H9 (cell line): ENCODE results near the gene MTA3. TPM values are rescaled to one million over a fixed set of nuclear protein-coding genes. Genes with fewer than 3 reads are reported as not detected.

ENCODE experiments used
- DNase-seq: peaks from one replicate; pipeline ENCODE4 v3.0.0-alpha.2; 2017
- H2AFZ ChIP-seq: one replicate; pipeline ENCODE4 v1.6.1; 2013; ENCODE audit warnings: mild to moderate bottlenecking, low read length, control low read depth, moderate library complexity
- H2AK5ac ChIP-seq: 2 replicates; pipeline ENCODE4 v1.6.1; 2013; ENCODE audit warnings: low read length, control low read depth, mixed read lengths; ENCODE audit not compliant: insufficient read length
- H2BK120ac ChIP-seq: one replicate; pipeline ENCODE4 v1.6.1; 2013; ENCODE audit warnings: low read depth, mild to moderate bottlenecking, low read length, control low read depth, inconsistent platforms; ENCODE audit not compliant: poor library complexity, severe bottlenecking
- H2BK12ac ChIP-seq: 2 replicates; pipeline ENCODE4 v1.6.1; 2013; ENCODE audit warnings: low read length, control low read depth, mixed read lengths, low read depth; ENCODE audit not compliant: insufficient read length
- H2BK15ac ChIP-seq: 2 replicates; pipeline ENCODE4 v1.6.1; 2013; ENCODE audit warnings: low read depth, low read length, control low read depth
- H2BK20ac ChIP-seq: one replicate; pipeline ENCODE4 v1.6.1; 2013; ENCODE audit warnings: low read depth, mild to moderate bottlenecking, low read length, control low read depth, inconsistent platforms; ENCODE audit not compliant: poor library complexity, severe bottlenecking
- H2BK5ac ChIP-seq: 2 replicates; pipeline ENCODE4 v1.6.1; 2013; ENCODE audit warnings: low read length, control low read depth, mixed read lengths; ENCODE audit not compliant: insufficient read length
- H3K14ac ChIP-seq: 2 replicates; pipeline ENCODE4 v1.6.1; 2013; ENCODE audit warnings: low read length, control low read depth; ENCODE audit not compliant: insufficient read depth
- H3K18ac ChIP-seq: 2 replicates; pipeline ENCODE4 v1.6.1; 2013; ENCODE audit warnings: low read depth, mild to moderate bottlenecking, mixed read lengths, low read length, control low read depth; ENCODE audit not compliant: insufficient read length
- H3K23ac ChIP-seq: 2 replicates; pipeline ENCODE4 v1.6.1; 2013; ENCODE audit warnings: low read length, control low read depth, mixed read lengths, low read depth; ENCODE audit not compliant: insufficient read length
- H3K23me2 ChIP-seq: 2 replicates; pipeline ENCODE4 v1.6.1; 2013; ENCODE audit warnings: low read depth, mild to moderate bottlenecking, mixed read lengths, low read length, control low read depth; ENCODE audit not compliant: insufficient read length, poor library complexity, severe bottlenecking
- H3K27ac ChIP-seq: 2 replicates; pipeline ENCODE4 v1.5.1; 2013; ENCODE audit warnings: low read length, control low read depth, mixed read lengths, low read depth; ENCODE audit not compliant: insufficient read length
- H3K27me3 ChIP-seq: 2 replicates; pipeline ENCODE4 v1.6.1; 2013; ENCODE audit warnings: low read length, control low read depth, inconsistent platforms; ENCODE audit not compliant: insufficient read depth
- H3K4ac ChIP-seq: 2 replicates; pipeline ENCODE4 v1.6.1; 2013; ENCODE audit warnings: low read depth, mild to moderate bottlenecking, control low read depth, inconsistent platforms, low read length, moderate library complexity
- H3K4me1 ChIP-seq: 2 replicates; pipeline ENCODE4 v1.6.1; 2013; ENCODE audit warnings: low read length, control low read depth, inconsistent platforms; ENCODE audit not compliant: insufficient read depth
- H3K4me2 ChIP-seq: 2 replicates; pipeline ENCODE4 v1.6.1; 2013; ENCODE audit warnings: low read length, control low read depth, mixed read lengths; ENCODE audit not compliant: insufficient read length, insufficient read depth
- H3K56ac ChIP-seq: 2 replicates; pipeline ENCODE4 v1.6.1; 2013; ENCODE audit warnings: low read depth, mild to moderate bottlenecking, mixed read lengths, low read length, control low read depth; ENCODE audit not compliant: insufficient read length
- H3K79me1 ChIP-seq: 2 replicates; pipeline ENCODE4 v1.6.1; 2013; ENCODE audit warnings: low read depth, mild to moderate bottlenecking, moderate library complexity, low read length, control low read depth, inconsistent platforms; ENCODE audit not compliant: insufficient read depth, poor library complexity, severe bottlenecking
- H3K79me2 ChIP-seq: 2 replicates; pipeline ENCODE4 v1.6.1; 2013; ENCODE audit warnings: low read length, control low read depth, inconsistent platforms; ENCODE audit not compliant: insufficient read depth
- H3K9ac ChIP-seq: 2 replicates; pipeline ENCODE4 v1.6.1; 2013; ENCODE audit warnings: low read length, control low read depth, mixed read lengths; ENCODE audit not compliant: insufficient read length; ENCODE audit errors: extremely low read depth
- H3K9me3 ChIP-seq: one replicate; pipeline ENCODE4 v1.6.1; 2013; ENCODE audit warnings: low read depth, low read length, inconsistent platforms; ENCODE audit not compliant: control insufficient read depth
- H3T11ph ChIP-seq: one replicate; pipeline ENCODE4 v1.6.1; 2013; ENCODE audit warnings: mild to moderate bottlenecking, low read length, control low read depth, inconsistent platforms
- H4K20me1 ChIP-seq: one replicate; pipeline ENCODE4 v1.6.1; 2013; ENCODE audit not compliant: control insufficient read depth, insufficient read length, insufficient read depth
- H4K5ac ChIP-seq: 2 replicates; pipeline ENCODE4 v1.6.1; 2013; ENCODE audit warnings: low read depth, mild to moderate bottlenecking, mixed read lengths, low read length, control low read depth; ENCODE audit not compliant: insufficient read length
- H4K8ac ChIP-seq: replicated peaks from 2 replicates; pipeline ENCODE4 v1.6.1; 2013; ENCODE audit warnings: low read length, control low read depth, mixed read lengths, low read depth; ENCODE audit not compliant: insufficient read length
- H4K91ac ChIP-seq: 2 replicates; pipeline ENCODE4 v1.6.1; 2013; ENCODE audit warnings: low read depth, mild to moderate bottlenecking, moderate library complexity, mixed read lengths, low read length, control low read depth; ENCODE audit not compliant: insufficient read length
- H3K27ac Mint-ChIP-seq, 3 experiments: 2 replicates in 2 of 3; 3 replicates in 1 of 3; pipeline ENCODE4 v1.8.0; 2020 to 2021; ENCODE audit warnings: mixed read lengths in 3 of 3, mild to moderate bottlenecking in 1 of 3, moderate library complexity in 1 of 3
- H3K27me3 Mint-ChIP-seq: 2 replicates; pipeline ENCODE4 v1.8.0; 2021; ENCODE audit warnings: low read depth, mild to moderate bottlenecking, moderate library complexity, mixed read lengths
- H3K36me3 Mint-ChIP-seq, 3 experiments: 2 replicates in 2 of 3; 3 replicates in 1 of 3; pipeline ENCODE4 v1.8.0; 2020 to 2021; ENCODE audit warnings: low read depth in 3 of 3, mixed read lengths in 3 of 3; ENCODE audit not compliant: insufficient read depth in 1 of 3
- H3K4me1 Mint-ChIP-seq, 2 experiments: 2 replicates each; pipeline ENCODE4 v1.8.0; 2020; ENCODE audit warnings: mixed read lengths in 2 of 2
- H3K4me3 Mint-ChIP-seq, 2 experiments: 2 replicates in 1 of 2; 3 replicates in 1 of 2; pipeline ENCODE4 v1.8.0; 2020 to 2021; ENCODE audit warnings: mild to moderate bottlenecking in 2 of 2, mixed read lengths in 2 of 2, moderate library complexity in 1 of 2
- H3K9me3 Mint-ChIP-seq, 2 experiments: 2 replicates in 1 of 2; 3 replicates in 1 of 2; pipeline ENCODE4 v1.8.0; 2020; ENCODE audit warnings: mild to moderate bottlenecking in 2 of 2, mixed read lengths in 2 of 2, moderate library complexity in 1 of 2
- WGBS: extraction: QIAGEN DNeasy Blood & Tissue Kit; methylation state at CpG from one replicate; pipeline ENCODE4 v1.1.7; 2013; ENCODE audit warnings: missing lambda C conversion rate, low lambda C conversion rate, mixed read lengths; ENCODE audit not compliant: insufficient read length; ENCODE audit errors: extremely low coverage; 5-methylcytosine and 5-hydroxymethylcytosine counted together
- total RNA-seq: library from RNA; stranded (reverse); gene quantifications from 2 replicates; pipeline ENCODE4 v1.2.1, GENCODE V29; 2021
- TF ChIP-seq, protein P1 (sequence below): fragments of 200-600 bp; sonication (generic); conservative IDR thresholded peaks from 3 replicates; pipeline ENCODE4 v1.8.0; 2021; ENCODE audit warnings: antibody characterized with exemption, mild to moderate bottlenecking

Gene MTA3
- total RNA-seq, 1 experiment from 2014 or later, result 253 TPM

DNA sequence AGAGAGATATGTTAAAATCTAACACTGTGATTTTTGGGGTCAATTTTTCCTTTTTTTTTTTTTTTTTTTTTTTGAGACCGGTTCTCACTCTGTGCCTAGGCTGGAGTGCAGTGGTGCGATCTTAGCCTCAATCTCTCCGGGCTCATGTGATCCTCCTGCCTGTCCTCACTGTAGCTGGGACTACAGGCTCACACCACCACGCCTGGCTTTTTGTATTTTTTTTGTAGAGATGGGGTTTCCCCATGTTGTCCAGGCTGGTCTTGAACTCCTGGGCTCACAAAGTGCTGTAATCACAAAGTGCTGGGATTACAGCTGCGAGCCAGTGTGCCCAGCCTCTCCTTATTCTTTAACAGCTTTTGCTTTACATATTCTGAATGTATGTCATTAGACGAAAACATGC, 226.8 kb downstream of the MTA3 start:
- Histone ChIP-seq H3T11ph (no peak overlapping the region), H2BK120ac (no peak overlapping the region), H4K8ac (no peak overlapping the region), H3K14ac (no peak overlapping the region), H3K23ac (no peak overlapping the region), H3K27ac (no peak overlapping the region), H3K23me2 (peaks cover 13% of the 10 kb centered on the region), H3K4me1 (no peaks in the 10 kb centered on the region), H3K27me3 (peaks cover 7% of the 10 kb centered on the region; the same call in 1 of the 2 replicates), H4K20me1 (no peaks in the 10 kb centered on the region), H3K9me3 (no peaks in the 10 kb centered on the region), H2AK5ac (no peak overlapping the region), H4K91ac (no peak overlapping the region), H2BK15ac (no peak overlapping the region), H2BK20ac (no peak overlapping the region), H3K18ac (no peak overlapping the region), H2BK12ac (no peak overlapping the region), H2AFZ (no peak overlapping the region), H3K4ac (no peak overlapping the region), H2BK5ac (no peak overlapping the region), H3K56ac (no peak overlapping the region), H3K79me1 (no peaks in the 10 kb centered on the region), H3K4me2 (no peak overlapping the region), H4K5ac (no peak overlapping the region), H3K79me2 (no peaks in the 10 kb centered on the region), H3K9ac (no peak overlapping the region)
- WGBS, result no CpG with 5 or more reads among the region's 6 CpGs
- TF ChIP-seq, protein P1, sequence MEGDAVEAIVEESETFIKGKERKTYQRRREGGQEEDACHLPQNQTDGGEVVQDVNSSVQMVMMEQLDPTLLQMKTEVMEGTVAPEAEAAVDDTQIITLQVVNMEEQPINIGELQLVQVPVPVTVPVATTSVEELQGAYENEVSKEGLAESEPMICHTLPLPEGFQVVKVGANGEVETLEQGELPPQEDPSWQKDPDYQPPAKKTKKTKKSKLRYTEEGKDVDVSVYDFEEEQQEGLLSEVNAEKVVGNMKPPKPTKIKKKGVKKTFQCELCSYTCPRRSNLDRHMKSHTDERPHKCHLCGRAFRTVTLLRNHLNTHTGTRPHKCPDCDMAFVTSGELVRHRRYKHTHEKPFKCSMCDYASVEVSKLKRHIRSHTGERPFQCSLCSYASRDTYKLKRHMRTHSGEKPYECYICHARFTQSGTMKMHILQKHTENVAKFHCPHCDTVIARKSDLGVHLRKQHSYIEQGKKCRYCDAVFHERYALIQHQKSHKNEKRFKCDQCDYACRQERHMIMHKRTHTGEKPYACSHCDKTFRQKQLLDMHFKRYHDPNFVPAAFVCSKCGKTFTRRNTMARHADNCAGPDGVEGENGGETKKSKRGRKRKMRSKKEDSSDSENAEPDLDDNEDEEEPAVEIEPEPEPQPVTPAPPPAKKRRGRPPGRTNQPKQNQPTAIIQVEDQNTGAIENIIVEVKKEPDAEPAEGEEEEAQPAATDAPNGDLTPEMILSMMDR, result no peak
- no peak overlapping the region for H3K27ac Mint-ChIP-seq
- peaks cover 35% of the 10 kb centered on the region in 2 experiments for H3K4me1 Mint-ChIP-seq
- H3K36me3 Mint-ChIP-seq, result peaks cover 0 to 4% (median 2%) of the 10 kb centered on the region in 3 experiments; a peak in 5 of 7 replicates
- peaks cover 32% of the 10 kb centered on the region for H3K27me3 Mint-ChIP-seq
- no peak overlapping the region for H3K4me3 Mint-ChIP-seq
- DNase-seq, result no peak
- peaks cover 0 to 4% of the 10 kb centered on the region in 2 experiments; a peak in 1 of 5 replicates for H3K9me3 Mint-ChIP-seq
